Stimulated activated CD4-positive, alpha-beta T cell treated with anti-CD3 and anti-CD28 coated beads, Interleukin-15, amount 100 ng/mL, for 48 hours (primary cell): ENCODE data around the gene ATP6V1B1.
A peak's percentile ranks its signal among the peaks of the same experiment; 100 is the strongest.

Experiments used
- DNase-seq, 2 donors: peaks; one replicate each; pipeline ENCODE4 v3.0.0-alpha.2; 2020; ENCODE audit warnings: low read depth in 2 of 2

ATP6V1B1 gene

GRCh38 chr2:70901227-70902066 lies 34.3 kb upstream of the ATP6V1B1 start:
- no peak for DNase-seq

- DNase-seq = no peak
Observed at GRCh38 chr2:70902067-70902442, 33.6 kb upstream of the ATP6V1B1 start.

- DNase-seq = no peak
Observed at GRCh38 chr2:70902579-70902978, 33.1 kb upstream of the ATP6V1B1 start.

- DNase-seq = no peak
Observed at GRCh38 chr2:70903171-70903570, 32.5 kb upstream of the ATP6V1B1 start.

GRCh38 chr2:70903641-70904340 lies 31.9 kb upstream of the ATP6V1B1 start:
- no peak for DNase-seq

- DNase-seq = no peak
Observed at GRCh38 chr2:70904371-70905216, 31.1 kb upstream of the ATP6V1B1 start.

GRCh38 chr2:70905443-70906421 lies 30.0 kb upstream of the ATP6V1B1 start:
- DNase-seq = no peak

GRCh38 chr2:70906439-70907005 lies 29.2 kb upstream of the ATP6V1B1 start:
- no peak for DNase-seq

- DNase-seq = no peak
Observed at GRCh38 chr2:70907130-70908057, 28.3 kb upstream of the ATP6V1B1 start.

GRCh38 chr2:70916291-70916690 lies 19.4 kb upstream of the ATP6V1B1 start:
- DNase-seq = no peak

- no peak for DNase-seq
Observed at GRCh38 chr2:70918016-70918415, 17.7 kb upstream of the ATP6V1B1 start.

GRCh38 chr2:70919672-70920366 lies 15.9 kb upstream of the ATP6V1B1 start:
- DNase-seq = peak; percentile 39 to 56

GRCh38 chr2:70920367-70920715 lies 15.4 kb upstream of the ATP6V1B1 start:
- no peak for DNase-seq

- DNase-seq = no peak
Observed at GRCh38 chr2:70921031-70921430, 14.7 kb upstream of the ATP6V1B1 start.

- DNase-seq = no peak
Observed at GRCh38 chr2:70921839-70922234, 13.9 kb upstream of the ATP6V1B1 start.

GRCh38 chr2:70922235-70923234 lies 13.2 kb upstream of the ATP6V1B1 start:
- DNase-seq = no peak

GRCh38 chr2:70923378-70924015 lies 12.2 kb upstream of the ATP6V1B1 start:
- no peak for DNase-seq
